NCI-H2227 treated with DMSO at 0.1 percent for 48 hours (cell line): ENCODE measurements around the gene SLC27A2.

ENCODE experiments used
- DNase-seq: peaks from one replicate; lab custom pipeline; 2025; lab: John Stamatoyannopoulos, UW

SLC27A2 gene

DNA sequence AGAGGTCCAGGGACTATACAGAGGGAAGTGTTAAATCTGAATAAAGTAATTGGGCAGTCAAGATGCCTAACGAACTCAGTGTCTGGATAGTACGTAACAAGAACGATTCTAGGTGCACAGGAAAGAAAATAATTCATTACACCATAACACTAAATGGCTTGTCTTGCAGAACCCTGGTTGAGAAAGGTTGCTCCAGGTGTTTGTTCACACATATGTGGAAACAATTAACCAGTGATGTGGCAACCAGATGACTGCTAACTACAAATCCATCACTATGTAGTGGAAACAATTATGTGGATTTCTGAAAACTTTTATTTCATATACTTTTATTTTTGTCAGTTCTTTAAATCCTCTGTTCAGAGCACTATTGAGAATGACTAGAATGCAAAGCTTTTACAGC, 93.9 kb downstream of the SLC27A2 start:
- no peak for DNase-seq

GRCh38 chr15:50277370-50277769, 95.4 kb downstream of the SLC27A2 start:
- no peak for DNase-seq

DNA sequence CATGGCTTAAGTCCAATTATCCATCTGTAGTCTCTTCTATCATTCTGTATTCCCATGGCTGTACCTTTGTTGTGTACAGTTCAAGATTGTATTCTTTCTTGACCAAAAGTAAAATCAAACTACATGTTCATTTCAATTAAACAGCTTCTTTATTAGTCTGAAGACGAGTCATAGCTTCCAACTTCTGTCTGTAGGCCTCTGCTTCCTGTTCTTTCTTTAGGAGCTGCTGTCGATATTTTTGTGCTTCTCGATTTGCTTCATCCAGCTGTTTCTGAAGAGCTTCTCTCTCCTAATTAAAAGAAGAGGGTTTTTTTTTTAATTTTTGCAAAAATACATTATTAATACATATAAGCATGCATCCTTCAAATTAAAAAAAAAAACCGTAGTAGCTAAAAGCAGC, 96.5 kb downstream of the SLC27A2 start:
- no peak for DNase-seq

DNA sequence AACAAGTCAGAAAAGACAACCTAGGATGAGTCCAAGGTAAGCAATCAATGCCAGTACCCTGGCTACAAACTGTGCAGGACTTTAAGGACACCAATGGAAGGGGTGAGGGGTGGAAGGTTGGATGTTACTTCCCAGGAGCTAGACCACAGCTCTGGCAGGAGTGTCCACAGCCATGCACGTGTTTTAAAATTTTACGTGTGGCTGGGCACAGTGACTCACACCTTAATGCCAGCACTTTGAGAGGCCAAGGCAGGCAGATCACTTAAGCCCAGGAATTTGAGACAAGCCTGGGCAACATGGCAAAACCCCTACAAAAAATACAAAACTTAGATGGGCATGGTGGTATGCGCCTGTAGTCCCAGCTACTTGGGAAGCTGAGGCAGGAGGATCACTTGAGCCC, 98.3 kb downstream of the SLC27A2 start:
- DNase-seq = no peak

DNA sequence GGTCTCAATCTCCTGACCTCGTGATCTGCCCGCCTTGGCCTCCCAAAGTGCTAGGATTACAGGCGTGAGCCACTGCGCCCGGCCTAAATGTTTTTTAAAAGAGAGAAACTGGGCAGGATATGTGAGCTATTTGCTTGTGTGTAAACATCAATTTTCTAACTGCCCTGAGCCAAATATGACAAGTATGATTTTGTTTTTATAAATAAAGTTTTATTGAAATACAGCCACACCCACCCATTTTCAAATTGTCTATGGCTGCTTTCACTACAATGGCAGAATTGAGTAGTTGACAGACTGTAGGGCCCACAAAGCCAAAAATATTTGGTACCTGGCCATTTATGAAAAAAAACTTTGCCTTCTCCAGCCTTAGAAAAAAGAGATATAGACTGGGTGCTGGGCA, 99.4 kb downstream of the SLC27A2 start:
- no peak for DNase-seq
